H1 (cell line): ENCODE data around the gene SMARCAL1. TPM values are rescaled to one million over a fixed set of nuclear protein-coding genes. Genes with fewer than 3 reads are reported as not detected.
A peak's percentile ranks its signal among the peaks of the same experiment; 100 is the strongest.

ENCODE experiments used
- CTCF ChIA-PET: fragments of 300-600 bp; sonication (Branson Sonifier 250); formaldehyde crosslinking; loops from one replicate; lab custom pipeline; 2021; ENCODE audit not compliant: partially characterized antibody; lab: Charles Lee
- POLR2A ChIA-PET: fragments of 300-600 bp; sonication (Branson Sonifier 250); formaldehyde crosslinking; loops from one replicate; lab custom pipeline; 2021; ENCODE audit warnings: inconsistent platforms; ENCODE audit not compliant: partially characterized antibody; lab: Charles Lee
- DNase-seq, 2 experiments: peaks; one replicate each; pipeline versions ENCODE4 v3.0.0 to v3.0.0-alpha.2; 2010 to 2022; ENCODE audit warnings: low spot score in 2 of 2, low read depth in 1 of 2, mixed read lengths in 1 of 2
- FAIRE-seq: peaks from 2 replicates; lab custom pipeline; 2011; peaks lifted over from hg19 to GRCh38; lab: Jason Lieb, UNC
- H2AFZ ChIP-seq: 2 replicates; pipeline ENCODE4 v1.8.1; 2012; ENCODE audit warnings: low read length, inconsistent platforms
- H2AK5ac ChIP-seq: 2 replicates; pipeline ENCODE4 v1.6.1; 2013; ENCODE audit warnings: low read depth, low read length
- H2BK120ac ChIP-seq: replicated peaks from 2 replicates; pipeline ENCODE3; 2013; ENCODE audit warnings: low read depth, low read length, inconsistent platforms
- H2BK12ac ChIP-seq: 2 replicates; pipeline ENCODE4 v1.6.1; 2013; ENCODE audit warnings: low read depth, low read length
- H2BK15ac ChIP-seq: 2 replicates; pipeline ENCODE4 v1.6.1; 2013; ENCODE audit warnings: low read length
- H2BK20ac ChIP-seq: 2 replicates; pipeline ENCODE4 v1.6.1; 2013; ENCODE audit warnings: low read length
- H2BK5ac ChIP-seq: 2 replicates; pipeline ENCODE4 v1.6.1; 2013; ENCODE audit warnings: low read depth, low read length
- H3K14ac ChIP-seq: 2 replicates; pipeline ENCODE4 v1.6.1; 2013; ENCODE audit warnings: inconsistent platforms; ENCODE audit not compliant: insufficient read length
- H3K18ac ChIP-seq: 2 replicates; pipeline ENCODE4 v1.6.1; 2013; ENCODE audit warnings: low read length; ENCODE audit errors: extremely low read depth
- H3K23ac ChIP-seq: 2 replicates; pipeline ENCODE4 v1.6.1; 2013; ENCODE audit warnings: inconsistent platforms; ENCODE audit not compliant: insufficient read length
- H3K23me2 ChIP-seq: 2 replicates; pipeline ENCODE4 v1.6.1; 2013; ENCODE audit warnings: low read depth, low read length
- H3K27ac ChIP-seq: 2 replicates; pipeline ENCODE4 v1.6.1; 2011; ENCODE audit warnings: low read depth, low read length, inconsistent platforms
- H3K27me3 ChIP-seq, 4 experiments: replicated peaks in 1 of 4; 1 replicate in 1 of 4; 2 replicates in 3 of 4; pipeline versions ENCODE4 v1.6.1 to v1.8.1; 2011 to 2013; ENCODE audit warnings: low read length in 3 of 4, mild to moderate bottlenecking in 3 of 4, inconsistent platforms in 2 of 4, mixed read lengths in 2 of 4, moderate library complexity in 1 of 4; ENCODE audit not compliant: control insufficient read depth in 3 of 4, insufficient read depth in 3 of 4; ENCODE audit errors: extremely low read depth in 1 of 4
- H3K36me3 ChIP-seq, 4 experiments: 2 replicates each; pipeline versions ENCODE4 v1.6.1 to v1.8.1; 2011 to 2013; ENCODE audit warnings: mild to moderate bottlenecking in 4 of 4, low read length in 3 of 4, moderate library complexity in 2 of 4, control low read depth in 1 of 4, inconsistent platforms in 1 of 4; ENCODE audit not compliant: insufficient read depth in 4 of 4, control insufficient read depth in 2 of 4
- H3K4ac ChIP-seq: replicated peaks from 2 replicates; pipeline ENCODE3; 2013; ENCODE audit warnings: low read length, low read depth, mixed read lengths, inconsistent platforms; ENCODE audit not compliant: insufficient read length
- H3K4me1 ChIP-seq, 4 experiments: replicated peaks in 1 of 4; 1 replicate in 1 of 4; 2 replicates in 3 of 4; pipeline versions ENCODE4 v1.6.1 to v1.8.1; 2011 to 2013; ENCODE audit warnings: low read length in 3 of 4, inconsistent platforms in 2 of 4, mixed read lengths in 1 of 4; ENCODE audit not compliant: insufficient read depth in 4 of 4, control insufficient read depth in 3 of 4
- H3K4me2 ChIP-seq, 2 experiments: 2 replicates each; pipeline versions ENCODE4 v1.6.1 to v1.8.1; 2011 to 2013; ENCODE audit warnings: low read depth in 2 of 2, low read length in 2 of 2, control low read depth in 1 of 2, inconsistent platforms in 1 of 2, mild to moderate bottlenecking in 1 of 2; ENCODE audit not compliant: insufficient read depth in 1 of 2
- H3K4me3 ChIP-seq, 4 experiments: fragments of 200-600, 300-600 bp in 1 of 4; sonication (generic), shearing (Covaris generic), sonication (Bioruptor Twin) in 1 of 4; 2 replicates each; pipeline versions ENCODE4 v1.5.1 to v1.8.1; 2011 to 2016; ENCODE audit warnings: low read length in 4 of 4, low read depth in 3 of 4, control low read depth in 2 of 4, inconsistent platforms in 2 of 4, mild to moderate bottlenecking in 2 of 4, mixed read lengths in 1 of 4, moderate library complexity in 1 of 4; ENCODE audit not compliant: insufficient read depth in 2 of 4; ENCODE audit errors: extremely low read depth in 1 of 4
- H3K56ac ChIP-seq: replicated peaks from 2 replicates; pipeline ENCODE3; 2013; ENCODE audit warnings: low read depth, mild to moderate bottlenecking, mixed read lengths, low read length, inconsistent platforms; ENCODE audit not compliant: insufficient read length
- H3K79me1 ChIP-seq: 2 replicates; pipeline ENCODE4 v1.6.1; 2013; ENCODE audit warnings: low read depth, low read length, control low read depth
- H3K79me2 ChIP-seq, 2 experiments: 2 replicates each; pipeline versions ENCODE4 v1.6.1 to v1.8.1; 2012 to 2013; ENCODE audit warnings: low read length in 2 of 2, mild to moderate bottlenecking in 2 of 2, inconsistent platforms in 1 of 2; ENCODE audit not compliant: insufficient read depth in 2 of 2, control insufficient read depth in 1 of 2
- H3K9ac ChIP-seq, 4 experiments: replicated peaks in 1 of 4; 1 replicate in 1 of 4; 2 replicates in 3 of 4; pipeline versions ENCODE4 v1.6.1 to v1.8.1; 2011 to 2013; ENCODE audit warnings: low read depth in 3 of 4, low read length in 3 of 4, control low read depth in 2 of 4, mild to moderate bottlenecking in 2 of 4, moderate library complexity in 2 of 4, inconsistent platforms in 1 of 4; ENCODE audit errors: extremely low read depth in 1 of 4
- H3K9me3 ChIP-seq, 2 experiments: 2 replicates each; pipeline versions ENCODE4 v1.6.1 to v1.8.1; 2012 to 2013; ENCODE audit warnings: mild to moderate bottlenecking in 2 of 2, moderate library complexity in 2 of 2, control low read depth in 1 of 2, inconsistent platforms in 1 of 2, low read depth in 1 of 2, low read length in 1 of 2, mixed read lengths in 1 of 2; ENCODE audit not compliant: insufficient read depth in 2 of 2
- H4K20me1 ChIP-seq, 2 experiments: replicated peaks in 1 of 2; 2 replicates each; pipeline versions ENCODE3 to v1.8.1; 2011 to 2013; ENCODE audit warnings: inconsistent platforms in 2 of 2, low read length in 2 of 2, mild to moderate bottlenecking in 1 of 2; ENCODE audit not compliant: insufficient read depth in 2 of 2, control insufficient read depth in 1 of 2
- H4K5ac ChIP-seq: 2 replicates; pipeline ENCODE4 v1.6.1; 2013; ENCODE audit warnings: low read length, low read depth, mixed read lengths, inconsistent platforms; ENCODE audit not compliant: insufficient read length
- H4K8ac ChIP-seq: 2 replicates; pipeline ENCODE4 v1.8.0; 2013; ENCODE audit warnings: mild to moderate bottlenecking, moderate library complexity, low read length, inconsistent platforms; ENCODE audit not compliant: insufficient read depth; ENCODE audit errors: extremely low read depth
- H4K91ac ChIP-seq: replicated peaks from 2 replicates; pipeline ENCODE3; 2013; ENCODE audit warnings: low read length, mixed read lengths, inconsistent platforms; ENCODE audit not compliant: insufficient read length
- CHD1 ChIP-seq: IDR thresholded peaks from 2 replicates; pipeline ENCODE4 v1.6.1; 2012; ENCODE audit warnings: low read depth, low read length, improper control_type of control experiment
- KDM1A ChIP-seq: fragments of 200-600, 300-600 bp; sonication (generic); IDR thresholded peaks from 2 replicates; pipeline ENCODE4 v1.7.1; 2016; ENCODE audit warnings: mild to moderate bottlenecking, low read length, borderline replicate concordance
- SIX5 ChIP-seq: IDR thresholded peaks from 2 replicates; pipeline ENCODE4 v1.6.1; 2011; ENCODE audit warnings: mild to moderate bottlenecking, low read depth, low read length
- WGBS, 2 experiments: shearing (Covaris generic) in 1 of 2; methylation state at CpG; one replicate each; pipeline versions ENCODE4 v1.1.6 to v1.1.7; 2013 to 2015; ENCODE audit warnings: low lambda C conversion rate in 2 of 2, mixed read lengths in 2 of 2, inconsistent platforms in 1 of 2, low coverage in 1 of 2, missing lambda C conversion rate in 1 of 2; ENCODE audit not compliant: insufficient replicate concordance in 2 of 2, insufficient coverage in 1 of 2, insufficient read length in 1 of 2; ENCODE audit errors: extremely low coverage in 1 of 2, missing lambda C conversion rate in 1 of 2; 5-methylcytosine and 5-hydroxymethylcytosine counted together
- polyA plus RNA-seq, 7 experiments: library from polyadenylated mRNA; depleted of rRNA in 3 of 7; stranded (reverse) in 5 of 7; unstranded in 2 of 7; fragments of >200 nt in 5 of 7; fragments of 200-250 nt in 2 of 7; gene quantifications; 1 replicate in 5 of 7; 2 replicates in 1 of 7; 4 replicates in 1 of 7; pipeline versions ENCODE4 v1.2.1 to v1.2.3, GENCODE V29; 2011 to 2013; ENCODE audit warnings: missing spikeins in 2 of 7, mixed read lengths in 2 of 7
- total RNA-seq: library from RNA; stranded (reverse); fragmentation: NEBNext Ultra II Directional; extraction: Animal tissue kit (Norgen Biotek cat#: 25700); gene quantifications from 2 replicates; pipeline ENCODE4 v1.2.1, GENCODE V29; 2021

The SMARCAL1 gene
- total and polyA plus RNA-seq, 2 of the 8 experiments (the other 6 are each of a cell fraction or from before 2014, with no cell fraction given) = 17.6 to 17.9 TPM

- TF ChIP-seq KDM1A = no peak
- TF ChIP-seq SIX5 = no peak
- 0 out of 2 replicates have a peak, but pooled peaks have one; percentile 43 for TF ChIP-seq CHD1
- TF ChIP-seq, all 59 proteins: peak for 1
- no peaks in the 10 kb centered on the region for H3K9me3 ChIP-seq
- no peak overlapping the region for H4K91ac ChIP-seq
- H2BK20ac ChIP-seq = no peak overlapping the region
- peaks cover 32 to 56% (median 52%) of the 10 kb centered on the region in 4 experiments for H3K36me3 ChIP-seq
- H2BK15ac ChIP-seq = no peak overlapping the region
- H2AFZ ChIP-seq = no peak overlapping the region
- WGBS, 2 experiments = 39% methylated on average over 6 of the region's 6 CpGs; no CpG with 5 or more reads in 1 of the 2 experiments
- 0 out of 2 replicates have a peak, but pooled peaks cover 5% of the 10 kb centered on the region for H3K79me1 ChIP-seq
- no peak overlapping the region for H3K14ac ChIP-seq
- peak overlapping the region; percentile 86 to 97 (median 92) for H3K4me3 ChIP-seq
- H4K20me1 ChIP-seq = peaks cover 5 to 18% of the 10 kb centered on the region in 2 experiments
- H3K27ac ChIP-seq = peak overlapping the region; percentile 86
- H3K4me1 ChIP-seq = peaks cover 2 to 12% (median 4%) of the 10 kb centered on the region in 4 experiments; a peak in 6 of 7 replicates
- DNase-seq = no peak
- H2AK5ac ChIP-seq = no peak overlapping the region
- H4K8ac ChIP-seq = no peak overlapping the region
- no peak overlapping the region for H3K23ac ChIP-seq
- H2BK5ac ChIP-seq = no peak overlapping the region; the same call in 1 of the 2 replicates
- H3K4me2 ChIP-seq = peak overlapping the region; percentile 75 to 100
- peak overlapping the region; percentile 67 for H4K5ac ChIP-seq
- ChIA-PET POLR2A (interaction anchor here (0.6 to 7.2 kb wide), 9 partner anchors 9 to 416 kb away, joined by 3 to 65 read pairs (median 4); partner anchors contain the start of gene MARCHF4), CTCF (no interaction called here)
- H3K79me2 ChIP-seq = peaks cover 16 to 47% of the 10 kb centered on the region in 2 experiments
- no peaks in the 10 kb centered on the region for H3K27me3 ChIP-seq
- H2BK120ac ChIP-seq = no peak overlapping the region
- peak overlapping the region; percentile 34; the same call in 1 of the 2 replicates for H3K18ac ChIP-seq
- H3K4ac ChIP-seq = peak overlapping the region; percentile 57
- H3K23me2 ChIP-seq = peaks cover 10% of the 10 kb centered on the region
- H3K9ac ChIP-seq = peak overlapping the region; percentile 94 to 99 (median 97)
- FAIRE-seq = no peak
- H3K56ac ChIP-seq = peak overlapping the region; percentile 27
- no peak overlapping the region for H2BK12ac ChIP-seq
These were observed 87.4 kb downstream of the SMARCAL1 start for GRCh38 chr2:216499641-216500218.
